ENCODE data around the gene ZNF830.

DNA sequence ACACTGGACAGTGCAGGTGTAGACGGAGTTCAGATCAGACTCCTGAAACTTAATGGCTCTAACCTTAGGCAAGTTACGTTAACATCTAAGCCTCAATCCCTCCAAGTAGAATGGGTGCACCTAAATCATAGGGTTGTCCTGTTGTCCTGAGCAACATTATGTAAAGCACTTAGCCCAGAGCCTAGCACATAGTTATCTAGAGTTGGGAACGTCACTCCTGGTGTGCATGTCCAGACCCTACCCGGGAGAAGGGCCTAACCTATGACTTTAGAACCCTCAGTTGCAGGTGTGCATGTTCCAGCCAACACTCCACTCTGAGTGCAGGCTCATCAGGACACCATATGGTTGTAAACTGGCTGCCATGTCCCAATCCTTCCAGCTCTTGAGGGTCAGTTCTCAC is 45.0 kb downstream of the ZNF830 start:
- no peak for TF ChIP-seq TOPORS (CRISPR knock-in tag; IDR thresholded peaks at IDR 0.05)
- TF ChIP-seq ZNF619 (CRISPR knock-in tag; IDR thresholded peaks at IDR 0.05), result no peak
- no peak for TF ChIP-seq ZNF207 (IDR thresholded peaks at IDR 0.05; ENCODE audit: borderline replicate concordance)
- TF ChIP-seq, protein P1, sequence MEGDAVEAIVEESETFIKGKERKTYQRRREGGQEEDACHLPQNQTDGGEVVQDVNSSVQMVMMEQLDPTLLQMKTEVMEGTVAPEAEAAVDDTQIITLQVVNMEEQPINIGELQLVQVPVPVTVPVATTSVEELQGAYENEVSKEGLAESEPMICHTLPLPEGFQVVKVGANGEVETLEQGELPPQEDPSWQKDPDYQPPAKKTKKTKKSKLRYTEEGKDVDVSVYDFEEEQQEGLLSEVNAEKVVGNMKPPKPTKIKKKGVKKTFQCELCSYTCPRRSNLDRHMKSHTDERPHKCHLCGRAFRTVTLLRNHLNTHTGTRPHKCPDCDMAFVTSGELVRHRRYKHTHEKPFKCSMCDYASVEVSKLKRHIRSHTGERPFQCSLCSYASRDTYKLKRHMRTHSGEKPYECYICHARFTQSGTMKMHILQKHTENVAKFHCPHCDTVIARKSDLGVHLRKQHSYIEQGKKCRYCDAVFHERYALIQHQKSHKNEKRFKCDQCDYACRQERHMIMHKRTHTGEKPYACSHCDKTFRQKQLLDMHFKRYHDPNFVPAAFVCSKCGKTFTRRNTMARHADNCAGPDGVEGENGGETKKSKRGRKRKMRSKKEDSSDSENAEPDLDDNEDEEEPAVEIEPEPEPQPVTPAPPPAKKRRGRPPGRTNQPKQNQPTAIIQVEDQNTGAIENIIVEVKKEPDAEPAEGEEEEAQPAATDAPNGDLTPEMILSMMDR (CRISPR knock-in tag; IDR thresholded peaks at IDR 0.05), result no peak
- no peak for TF ChIP-seq ZIK1 (CRISPR knock-in tag; IDR thresholded peaks at IDR 0.05; ENCODE audit: borderline replicate concordance, low read depth)
- TF ChIP-seq KAT8 (CRISPR knock-in tag; IDR thresholded peaks at IDR 0.05), result no peak
- TF ChIP-seq MTA3 (CRISPR knock-in tag; IDR thresholded peaks at IDR 0.05), result no peak
- TF ChIP-seq RBM22 (optimal IDR thresholded peaks at IDR 0.05; ENCODE audit: low read length), result peak; percentile 63
- TF ChIP-seq EZH2 (conservative IDR thresholded peaks at IDR 0.05; ENCODE audit: low read depth, low read length), result no peak
